Spinal cord (tissue), 10 donors: ENCODE results near the gene TOM1. TPM values are rescaled to one million over a fixed set of nuclear protein-coding genes. Genes with fewer than 3 reads are reported as not detected.

Source experiments
- DNase-seq, 6 donors: peaks; one replicate each; pipeline versions ENCODE4 v3.0.0 to v3.0.0-alpha.2; 2013 to 2015; ENCODE audit warnings: low spot score in 6 of 6, low read depth in 4 of 6
- H3K27ac ChIP-seq: one replicate; pipeline ENCODE4 v1.5.1; 2013; ENCODE audit warnings: low read depth, low read length, control low read depth
- H3K27me3 ChIP-seq: one replicate; pipeline ENCODE4 v1.6.1; 2013; ENCODE audit warnings: low read length; ENCODE audit not compliant: control insufficient read depth, insufficient read depth
- H3K36me3 ChIP-seq: one replicate; pipeline ENCODE4 v1.6.1; 2013; ENCODE audit warnings: low read length; ENCODE audit not compliant: control insufficient read depth, insufficient read depth
- H3K4me1 ChIP-seq: one replicate; pipeline ENCODE4 v1.6.1; 2013; ENCODE audit warnings: low read length; ENCODE audit not compliant: control insufficient read depth, insufficient read depth
- H3K4me3 ChIP-seq: one replicate; pipeline ENCODE4 v1.5.1; 2013; ENCODE audit warnings: low read depth, low read length, control low read depth
- H3K9me3 ChIP-seq: one replicate; pipeline ENCODE4 v1.6.1; 2013; ENCODE audit warnings: low read length; ENCODE audit not compliant: control insufficient read depth, insufficient read depth
- WGBS: methylation state at CpG from one replicate; pipeline ENCODE4 v1.1.5; 2013; ENCODE audit warnings: missing lambda C conversion rate; ENCODE audit not compliant: insufficient coverage; 5-methylcytosine and 5-hydroxymethylcytosine counted together
- polyA plus RNA-seq, 2 donors: library from polyadenylated mRNA; unstranded; fragments of 120-200 nt; gene quantifications; one replicate each; pipeline ENCODE4 v1.2.1, GENCODE V29; 2013; ENCODE audit not compliant: insufficient read length in 2 of 2
- total RNA-seq, 2 donors: library from RNA; depleted of rRNA in 1 of 2; stranded (reverse); fragments of 120-200 nt in 1 of 2; fragments of >200 nt in 1 of 2; gene quantifications; one replicate each; pipeline versions ENCODE4 v1.2.3 to v1.2.4, GENCODE V29; 2013 to 2014
- donor health status: healthy.

TOM1 gene
- total and polyA plus RNA-seq, 4 donors = 20.0 to 52.7 (median 38.8) TPM

DNA sequence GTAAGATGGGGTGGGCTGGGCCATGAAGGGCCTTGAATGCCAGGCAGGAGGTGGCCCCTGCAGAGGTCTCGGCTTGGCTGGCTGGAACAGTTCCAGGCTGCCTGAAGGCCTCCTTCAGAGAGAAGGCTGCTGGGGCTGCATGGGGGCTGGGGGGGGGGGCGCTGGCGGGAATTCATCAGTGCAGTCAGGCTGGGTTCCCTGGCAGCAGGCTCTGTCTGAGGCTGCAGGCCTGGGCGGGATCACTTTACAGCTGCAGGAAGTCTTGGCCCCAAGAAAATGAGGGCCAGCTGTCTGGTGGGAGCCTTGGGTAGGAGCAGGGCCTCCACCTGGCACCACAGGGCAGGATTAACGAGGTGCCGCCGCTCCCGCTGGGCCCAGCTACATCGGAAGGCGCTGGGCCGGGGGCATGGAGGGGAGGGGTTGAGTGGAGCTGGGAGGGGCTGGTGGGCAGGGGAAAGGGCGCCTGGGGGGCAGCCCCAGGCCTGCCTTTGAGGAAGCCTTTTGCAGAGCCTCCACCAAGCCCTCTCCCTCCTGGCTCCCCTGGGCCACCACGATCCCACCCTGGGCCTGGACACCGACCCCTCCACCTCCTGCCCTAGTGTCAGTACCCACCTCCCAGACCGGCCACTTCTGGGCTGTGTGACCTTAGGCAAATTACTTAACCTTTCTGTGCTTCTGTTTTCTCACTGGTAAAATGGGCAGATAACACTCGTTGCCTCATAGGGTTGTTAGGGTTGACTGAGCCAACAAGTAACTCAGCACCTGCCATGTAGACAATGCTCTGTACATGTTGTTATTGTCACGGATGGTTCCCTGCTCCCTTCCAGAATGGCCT is 50.2 kb downstream of the TOM1 start:
- peaks cover 27% of the 10 kb centered on the region for H3K4me1 ChIP-seq
- no peaks in the 10 kb centered on the region for H3K27me3 ChIP-seq
- H3K4me3 ChIP-seq = no peak overlapping the region
- no peaks in the 10 kb centered on the region for H3K9me3 ChIP-seq
- peak in 5 of 6 donors; percentile 2 to 68 (median 28) for DNase-seq
- H3K36me3 ChIP-seq = peaks cover 39% of the 10 kb centered on the region
- 46% methylated on average over 14 of the region's 17 CpGs for WGBS
- H3K27ac ChIP-seq = peak overlapping the region; percentile 20

DNA sequence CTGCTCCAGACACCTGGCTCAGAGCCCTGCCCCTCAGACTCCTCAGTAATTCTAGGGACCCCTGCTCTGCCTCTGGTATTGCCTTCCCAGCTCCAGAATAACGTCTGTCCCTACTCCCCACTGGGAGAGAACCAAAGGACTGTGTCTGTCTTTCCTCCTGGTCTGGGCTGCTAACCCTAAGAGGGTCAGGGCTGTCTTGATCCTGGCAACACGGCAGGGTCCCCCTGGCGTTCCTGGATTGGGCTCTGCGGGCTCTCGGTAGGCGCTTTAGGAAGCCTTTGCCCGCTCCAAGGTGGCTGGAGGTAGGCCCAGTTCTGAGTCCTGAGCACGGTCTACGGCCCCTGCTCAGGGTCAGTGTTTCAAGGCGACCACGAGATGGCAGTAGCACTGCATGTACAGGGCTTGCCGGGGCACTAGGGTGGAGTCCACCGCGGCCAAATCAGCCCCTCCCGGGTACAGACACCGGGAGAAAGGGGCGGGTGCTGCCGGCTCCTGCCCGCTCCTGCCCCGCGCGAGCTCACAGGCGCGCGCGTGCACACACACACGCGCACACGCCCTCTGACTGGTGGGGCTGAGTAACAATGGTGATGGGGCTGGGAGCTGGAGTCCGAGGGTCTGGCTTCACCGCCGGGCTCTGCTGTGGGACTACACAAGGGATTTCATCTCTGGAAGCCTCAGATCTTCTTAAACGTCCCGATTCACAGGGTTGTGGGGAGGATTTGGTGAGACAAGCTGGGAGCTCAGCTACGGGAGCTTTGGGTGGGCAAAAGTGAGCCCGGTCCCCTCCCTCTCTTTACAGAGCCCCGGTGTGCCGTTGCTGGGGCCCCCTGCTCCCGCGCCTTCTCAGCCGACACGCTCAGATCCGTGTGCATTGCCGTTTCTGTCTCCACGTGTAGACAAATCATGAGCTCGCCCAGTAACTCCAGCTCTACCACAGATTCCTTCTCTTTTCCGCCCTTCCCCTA is 51.1 kb downstream of the TOM1 start:
- H3K27ac ChIP-seq = peak overlapping the region; percentile 74

DNA sequence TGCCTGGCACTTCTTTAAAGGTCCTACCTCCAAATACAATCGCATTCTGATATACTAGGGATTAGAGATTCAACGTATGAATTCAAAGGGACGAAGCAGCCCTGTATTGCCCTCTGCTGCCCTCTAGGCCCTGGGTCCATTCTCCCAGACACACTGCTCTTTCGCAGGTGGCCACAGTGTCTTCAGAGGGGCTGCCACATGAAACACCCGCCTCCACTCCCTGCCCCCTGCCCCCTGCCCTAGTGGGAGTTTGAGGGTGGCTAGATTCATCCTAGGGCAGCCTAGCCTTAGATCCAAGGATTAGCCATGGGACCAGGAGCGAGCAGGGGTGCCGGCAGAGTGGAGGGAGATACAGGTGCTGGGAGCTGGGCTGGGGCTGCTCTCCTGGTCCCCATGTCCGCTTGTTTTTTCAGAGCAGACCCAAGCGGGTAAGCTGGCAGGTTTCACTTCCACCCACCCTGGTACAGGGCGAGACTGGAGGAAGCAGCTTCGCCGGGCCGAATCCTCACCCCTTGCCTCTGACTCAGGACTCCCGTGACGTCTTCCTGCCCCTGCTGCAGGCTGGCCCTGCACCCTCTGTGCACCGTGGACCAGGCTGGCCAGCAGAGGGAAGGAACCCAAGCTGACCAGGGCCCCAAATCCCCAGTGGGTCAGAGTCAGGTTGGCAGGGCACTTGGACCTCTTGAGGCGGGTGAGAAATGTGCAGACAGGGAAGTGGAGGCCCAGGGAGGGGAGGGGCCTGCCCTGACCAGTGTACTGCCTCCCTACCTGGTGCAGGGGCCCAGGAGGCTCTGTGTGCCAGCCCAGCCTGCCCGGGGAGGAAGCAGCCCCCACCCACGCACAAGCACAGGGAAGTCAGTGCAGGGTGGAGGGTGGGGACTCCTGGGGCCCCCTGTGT is 52.8 kb downstream of the TOM1 start:
- no peak overlapping the region for H3K4me3 ChIP-seq
- H3K4me1 ChIP-seq = peaks cover 27% of the 10 kb centered on the region
- H3K27ac ChIP-seq = peak overlapping the region; percentile 15
- H3K9me3 ChIP-seq = no peaks in the 10 kb centered on the region
- peak in 2 of 6 donors; percentile 10 to 26 for DNase-seq
- WGBS = 77% methylated on average over 14 of the region's 19 CpGs
- peaks cover 14% of the 10 kb centered on the region for H3K36me3 ChIP-seq
- no peaks in the 10 kb centered on the region for H3K27me3 ChIP-seq

More for the DNA sequence above, 51.1 kb downstream of the TOM1 start:
- no peaks in the 10 kb centered on the region for H3K9me3 ChIP-seq
- no peaks in the 10 kb centered on the region for H3K27me3 ChIP-seq
- DNase-seq = peak; percentile 61 to 96 (median 78)
- WGBS = under 1% methylated on average over 47 of the region's 47 CpGs
- peaks cover 27% of the 10 kb centered on the region for H3K4me1 ChIP-seq
- peaks cover 30% of the 10 kb centered on the region for H3K36me3 ChIP-seq
- H3K4me3 ChIP-seq = peak overlapping the region; percentile 63

DNA sequence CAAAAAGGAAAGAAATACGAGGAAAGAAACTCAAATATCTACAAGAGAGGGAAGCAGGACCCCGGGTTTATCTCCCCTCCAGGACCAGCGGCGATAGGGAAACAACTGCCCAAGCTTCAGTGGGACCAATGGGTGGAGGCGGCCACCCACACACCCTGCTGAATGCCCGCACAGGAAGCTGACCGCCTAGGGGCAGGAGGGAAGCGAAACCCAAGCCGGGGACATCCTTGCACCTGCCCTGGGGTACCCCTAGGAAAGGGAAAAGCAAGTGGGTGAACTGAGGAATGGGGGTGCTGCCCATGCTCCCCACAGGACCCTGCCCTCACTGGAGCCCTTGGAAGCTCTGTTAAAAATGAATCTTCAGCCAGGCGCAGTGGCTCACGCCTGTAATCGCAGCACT is 53.6 kb downstream of the TOM1 start:
- peaks cover 5% of the 10 kb centered on the region for H3K36me3 ChIP-seq
- H3K27ac ChIP-seq = no peak overlapping the region
- H3K9me3 ChIP-seq = no peaks in the 10 kb centered on the region
- H3K27me3 ChIP-seq = no peaks in the 10 kb centered on the region
- peaks cover 27% of the 10 kb centered on the region for H3K4me1 ChIP-seq
- 72% methylated on average over 5 of the region's 12 CpGs for WGBS
- no peak overlapping the region for H3K4me3 ChIP-seq
- DNase-seq = no peak

DNA sequence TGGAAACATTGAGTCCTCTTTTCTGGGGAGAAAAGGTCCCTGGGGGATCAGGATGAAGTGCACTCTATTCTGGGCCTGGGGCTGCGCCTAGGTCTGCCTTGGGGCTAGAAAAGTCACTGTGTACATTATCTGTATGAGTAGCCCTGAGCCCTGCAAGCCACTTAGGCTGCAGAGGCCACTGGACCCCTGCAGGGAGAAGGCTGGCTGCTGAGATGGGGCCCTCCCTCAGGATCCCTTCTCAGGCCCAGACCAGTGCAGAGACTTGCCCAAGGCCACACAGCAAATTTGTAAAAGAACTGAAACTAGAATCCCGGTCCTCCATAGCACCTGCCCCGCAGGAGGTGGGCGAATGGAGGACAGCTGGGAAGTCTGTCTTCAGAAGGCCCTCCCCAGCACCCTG is 54.4 kb downstream of the TOM1 start:
- no peak for DNase-seq

DNA sequence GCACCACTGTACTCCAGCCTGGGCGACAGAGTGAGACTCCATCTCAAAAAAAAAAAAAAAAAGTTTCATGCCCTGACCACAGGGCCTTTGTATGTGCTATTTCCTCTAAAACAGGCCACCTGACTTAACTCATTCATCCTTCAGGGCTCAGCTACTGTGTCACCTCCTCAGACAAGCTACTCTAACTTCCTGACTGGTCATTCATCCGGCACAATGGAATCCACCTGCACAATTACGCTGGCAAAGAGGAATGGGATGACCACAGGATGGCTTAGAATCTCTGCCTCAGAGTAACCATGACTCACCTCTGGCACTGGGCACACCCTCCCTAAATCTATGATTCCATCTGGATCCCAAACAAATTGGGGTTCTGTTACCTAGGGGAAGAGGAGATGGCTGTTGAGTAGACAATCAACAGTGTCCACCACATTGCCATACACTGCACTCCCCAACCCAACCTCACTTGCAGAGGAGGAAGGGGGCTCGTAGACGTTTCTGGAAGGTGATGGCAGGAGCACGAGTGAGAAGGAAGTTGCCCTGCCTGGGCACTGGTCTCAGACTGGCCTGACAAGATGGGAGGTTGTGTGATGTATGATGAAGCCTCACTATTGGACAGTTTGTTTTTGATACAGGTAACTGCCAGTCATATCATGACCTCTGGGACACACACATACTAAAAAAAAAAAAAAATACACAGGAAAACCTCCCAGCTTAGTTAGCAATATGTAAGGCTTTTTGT is 58.4 kb downstream of the TOM1 start:
- Histone ChIP-seq H3K36me3 (no peaks in the 10 kb centered on the region), H3K27me3 (no peaks in the 10 kb centered on the region), H3K27ac (no peak overlapping the region), H3K4me3 (no peak overlapping the region), H3K9me3 (no peaks in the 10 kb centered on the region), H3K4me1 (no peaks in the 10 kb centered on the region)
- WGBS = 92% methylated on average over 2 of the region's 6 CpGs
- no peak for DNase-seq

More for the DNA sequence above, 54.4 kb downstream of the TOM1 start:
- Histone ChIP-seq H3K36me3 (no peaks in the 10 kb centered on the region), H3K27ac (no peak overlapping the region), H3K4me1 (peaks cover 26% of the 10 kb centered on the region), H3K9me3 (no peaks in the 10 kb centered on the region), H3K27me3 (no peaks in the 10 kb centered on the region), H3K4me3 (no peak overlapping the region)
- 84% methylated on average over 4 of the region's 4 CpGs for WGBS

DNA sequence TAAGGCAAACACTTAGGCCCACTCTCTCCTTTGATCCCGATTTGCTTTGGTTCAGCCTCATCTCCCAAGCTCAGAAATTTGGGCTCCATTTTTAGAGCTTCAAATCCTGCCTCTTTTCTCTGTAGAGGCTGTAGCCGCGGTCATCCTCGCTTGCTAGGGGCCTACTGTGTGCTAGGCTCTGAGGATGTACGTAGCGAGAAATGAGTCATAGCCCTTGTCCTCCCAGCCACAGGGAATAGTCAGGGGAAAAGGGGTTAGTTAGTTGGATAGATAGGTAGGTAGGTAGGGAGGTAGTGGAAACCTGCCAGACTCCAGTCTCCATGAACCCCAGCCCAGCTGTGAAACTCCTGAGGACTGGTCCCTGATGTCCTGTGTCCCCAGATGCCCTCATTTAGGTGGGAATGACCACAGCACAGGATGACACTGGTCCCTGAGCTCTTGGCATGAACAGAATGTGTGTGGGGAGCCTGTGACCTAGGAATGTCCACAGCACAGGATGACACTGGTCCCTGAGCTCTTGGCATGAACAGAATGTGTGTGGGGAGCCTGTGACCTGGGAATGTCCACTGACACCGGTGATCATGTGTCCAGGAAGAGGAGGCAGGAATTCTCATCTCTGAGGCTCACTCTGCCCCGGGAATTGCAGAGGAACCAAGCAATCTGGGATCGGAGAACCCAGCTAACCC is 59.8 kb downstream of the TOM1 start:
- Histone ChIP-seq H3K9me3 (no peaks in the 10 kb centered on the region), H3K4me1 (no peaks in the 10 kb centered on the region), H3K27me3 (no peaks in the 10 kb centered on the region), H3K4me3 (no peak overlapping the region), H3K27ac (no peak overlapping the region), H3K36me3 (no peaks in the 10 kb centered on the region)
- 89% methylated on average over 7 of the region's 9 CpGs for WGBS
- no peak for DNase-seq

DNA sequence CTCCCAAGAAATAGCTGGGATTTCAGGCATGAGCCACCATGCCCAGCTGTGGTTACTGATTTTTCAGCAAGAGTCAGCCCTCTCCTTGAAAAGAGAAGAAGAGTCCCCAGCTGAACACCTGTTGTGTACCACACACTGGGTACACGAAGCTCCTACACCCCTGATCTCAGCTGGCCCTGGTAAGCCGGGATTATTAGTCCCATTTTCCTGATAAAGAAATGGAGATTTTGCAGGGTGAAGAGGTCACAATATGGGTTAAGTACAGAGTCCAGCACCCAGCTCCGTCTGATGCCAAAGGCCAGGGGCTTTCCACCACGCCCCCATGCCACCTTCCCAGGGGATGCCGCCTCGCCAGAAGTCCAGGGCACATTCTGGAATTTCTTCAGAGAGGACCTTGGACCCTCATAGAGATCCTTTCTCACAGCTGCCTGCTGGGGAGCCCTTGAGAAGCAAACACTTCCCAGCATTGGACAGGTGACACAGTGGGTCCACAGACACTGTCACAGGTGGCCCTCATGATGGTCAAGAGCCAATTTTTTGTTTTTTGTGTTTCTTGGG is 61.4 kb downstream of the TOM1 start:
- Histone ChIP-seq H3K4me3 (no peak overlapping the region), H3K4me1 (no peaks in the 10 kb centered on the region), H3K27ac (no peak overlapping the region), H3K27me3 (no peaks in the 10 kb centered on the region), H3K36me3 (no peaks in the 10 kb centered on the region), H3K9me3 (no peaks in the 10 kb centered on the region)
- DNase-seq = no peak
- 66% methylated on average over 5 of the region's 6 CpGs for WGBS
